AG09309 (cell line): ENCODE results near the gene RELN.
"Not testable (repeated sequence)": the region's sequence is repeated elsewhere in the genome, so short reads cannot be mapped to it uniquely, and the experiment has no call there.

Source experiments
- DNase-seq: peaks from one replicate; pipeline ENCODE4 v3.0.0-alpha.2; 2010; ENCODE audit warnings: low read depth
- H3K4me3 ChIP-seq: 2 replicates; pipeline ENCODE4 v1.5.1; 2011; ENCODE audit warnings: mild to moderate bottlenecking, low read depth, low read length, moderate library complexity; ENCODE audit not compliant: control insufficient read depth
- TF ChIP-seq, protein P1 (sequence below): IDR thresholded peaks from 2 replicates; pipeline ENCODE4 v1.5.1; 2011; ENCODE audit warnings: mild to moderate bottlenecking, low read depth, low read length, inconsistent platforms; ENCODE audit not compliant: insufficient read depth, control insufficient read depth; ENCODE audit errors: missing control alignments

The RELN gene

GRCh38 chr7:103499976-103500375, 489.5 kb downstream of the RELN start:
- TF ChIP-seq, protein P1, sequence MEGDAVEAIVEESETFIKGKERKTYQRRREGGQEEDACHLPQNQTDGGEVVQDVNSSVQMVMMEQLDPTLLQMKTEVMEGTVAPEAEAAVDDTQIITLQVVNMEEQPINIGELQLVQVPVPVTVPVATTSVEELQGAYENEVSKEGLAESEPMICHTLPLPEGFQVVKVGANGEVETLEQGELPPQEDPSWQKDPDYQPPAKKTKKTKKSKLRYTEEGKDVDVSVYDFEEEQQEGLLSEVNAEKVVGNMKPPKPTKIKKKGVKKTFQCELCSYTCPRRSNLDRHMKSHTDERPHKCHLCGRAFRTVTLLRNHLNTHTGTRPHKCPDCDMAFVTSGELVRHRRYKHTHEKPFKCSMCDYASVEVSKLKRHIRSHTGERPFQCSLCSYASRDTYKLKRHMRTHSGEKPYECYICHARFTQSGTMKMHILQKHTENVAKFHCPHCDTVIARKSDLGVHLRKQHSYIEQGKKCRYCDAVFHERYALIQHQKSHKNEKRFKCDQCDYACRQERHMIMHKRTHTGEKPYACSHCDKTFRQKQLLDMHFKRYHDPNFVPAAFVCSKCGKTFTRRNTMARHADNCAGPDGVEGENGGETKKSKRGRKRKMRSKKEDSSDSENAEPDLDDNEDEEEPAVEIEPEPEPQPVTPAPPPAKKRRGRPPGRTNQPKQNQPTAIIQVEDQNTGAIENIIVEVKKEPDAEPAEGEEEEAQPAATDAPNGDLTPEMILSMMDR, result no peak
- no peak for DNase-seq
- H3K4me3 ChIP-seq, result no peak overlapping the region

- TF ChIP-seq, protein P1, result no peak
- no peak overlapping the region for H3K4me3 ChIP-seq
- no peak for DNase-seq
These were observed 502.0 kb downstream of the RELN start for GRCh38 chr7:103487419-103487818.

- not testable (repeated sequence) for DNase-seq, H3K4me3 ChIP-seq
These were observed 502.6 kb downstream of the RELN start for GRCh38 chr7:103486873-103487272.

- no peak overlapping the region for H3K4me3 ChIP-seq
- no peak for DNase-seq
- TF ChIP-seq, protein P1, result no peak
These were observed 508.7 kb downstream of the RELN start for GRCh38 chr7:103480771-103481170.

DNA sequence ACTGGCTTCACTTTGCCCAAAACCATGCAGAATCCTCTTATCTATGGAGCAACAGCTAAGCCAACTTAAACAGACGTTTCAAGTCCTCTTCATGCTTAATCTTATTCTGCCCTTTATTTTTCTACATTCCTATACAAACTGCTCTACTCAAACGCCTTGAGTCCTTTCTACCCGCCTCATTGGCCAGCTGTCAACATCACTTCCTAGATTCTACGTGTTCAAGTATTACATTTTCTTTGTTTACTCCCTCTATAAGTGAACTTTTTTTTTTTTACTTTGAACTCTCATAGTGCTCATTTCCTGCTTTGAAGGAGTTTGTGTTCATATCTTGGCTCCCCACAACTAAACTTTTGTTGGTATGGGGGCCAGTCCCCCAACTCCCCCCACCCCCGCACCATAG, 514.5 kb downstream of the RELN start:
- TF ChIP-seq, protein P1, result no peak
- DNase-seq, result no peak

GRCh38 chr7:103469095-103469948, 520.1 kb downstream of the RELN start:
- TF ChIP-seq, protein P1, result no peak
- no peak overlapping the region for H3K4me3 ChIP-seq
- no peak for DNase-seq

More for the DNA sequence above, 514.5 kb downstream of the RELN start:
- H3K4me3 ChIP-seq, result no peak overlapping the region

DNA sequence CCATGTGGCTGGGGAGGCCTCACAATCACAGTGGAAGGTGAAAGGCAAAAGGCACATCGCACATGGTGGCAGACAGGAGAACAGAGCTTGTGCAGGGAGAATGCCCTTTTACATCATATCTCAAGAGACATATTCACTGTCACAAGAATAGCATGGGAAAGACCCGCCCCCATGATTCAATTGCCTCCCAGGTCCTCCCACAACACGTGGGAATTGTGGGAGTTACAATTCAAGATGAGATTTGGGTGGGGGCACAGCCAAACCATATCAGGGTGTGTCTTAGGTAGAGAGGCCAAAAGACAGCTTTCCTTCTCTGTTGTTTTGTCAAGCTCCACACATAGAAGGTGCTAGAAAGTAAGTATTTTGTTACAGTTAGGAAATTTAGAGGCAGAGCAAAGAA, 522.6 kb downstream of the RELN start:
- TF ChIP-seq, protein P1, result no peak
- no peak overlapping the region for H3K4me3 ChIP-seq
- DNase-seq, result no peak
